GM21367 (cell line): ENCODE measurements around the gene AGR2.
A peak's percentile ranks its signal among the peaks of the same experiment; 100 is the strongest.
"Not testable (repeated sequence)": the region's sequence is repeated elsewhere in the genome, so short reads cannot be mapped to it uniquely, and the experiment has no call there.

Source experiments
- ATAC-seq: cut with Tn5 transposase; IDR thresholded peaks from one replicate; pipeline ENCODE4 v1.9.1; 2021; ENCODE audit not compliant: unreplicated experiment

The AGR2 gene

DNA sequence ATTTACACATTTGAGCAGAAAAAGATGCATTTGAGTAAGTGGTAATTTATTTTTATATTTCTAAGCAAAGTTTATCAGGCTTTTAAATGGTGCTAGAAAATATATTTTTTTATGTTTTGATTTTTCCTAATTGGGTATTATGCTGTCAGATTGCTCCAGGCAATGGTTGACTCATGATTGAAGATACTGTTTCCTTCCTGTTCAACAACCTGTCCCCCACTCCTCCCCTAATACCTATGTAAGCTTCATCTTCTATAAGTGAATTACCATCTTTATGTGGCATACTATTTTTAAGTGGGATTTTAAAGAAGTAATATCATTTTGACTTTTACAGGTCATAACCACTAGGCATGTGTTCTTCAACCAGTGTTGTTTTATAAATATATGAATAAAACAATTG, 29.8 kb downstream of the AGR2 start:
- ATAC-seq = no peak

DNA sequence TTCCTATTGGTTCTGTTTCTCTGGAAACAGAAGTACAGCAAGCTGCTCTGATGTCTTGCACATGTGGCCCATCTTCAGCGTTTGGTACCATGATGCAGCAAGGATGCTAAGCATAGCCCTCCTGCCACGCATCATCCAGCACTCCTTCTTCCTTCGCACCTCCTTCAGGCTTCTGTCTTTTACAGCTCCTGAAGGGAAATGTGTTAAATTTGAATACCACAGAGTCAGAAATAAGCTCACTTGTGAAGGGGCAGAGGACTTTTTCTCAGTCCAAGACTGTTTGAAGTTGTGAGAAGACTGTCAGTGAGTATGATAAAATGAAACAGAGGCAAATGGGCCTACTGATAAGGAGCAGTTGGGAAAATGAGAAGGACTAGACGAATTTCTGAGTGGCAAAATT, 30.5 kb downstream of the AGR2 start:
- ATAC-seq = no peak

DNA sequence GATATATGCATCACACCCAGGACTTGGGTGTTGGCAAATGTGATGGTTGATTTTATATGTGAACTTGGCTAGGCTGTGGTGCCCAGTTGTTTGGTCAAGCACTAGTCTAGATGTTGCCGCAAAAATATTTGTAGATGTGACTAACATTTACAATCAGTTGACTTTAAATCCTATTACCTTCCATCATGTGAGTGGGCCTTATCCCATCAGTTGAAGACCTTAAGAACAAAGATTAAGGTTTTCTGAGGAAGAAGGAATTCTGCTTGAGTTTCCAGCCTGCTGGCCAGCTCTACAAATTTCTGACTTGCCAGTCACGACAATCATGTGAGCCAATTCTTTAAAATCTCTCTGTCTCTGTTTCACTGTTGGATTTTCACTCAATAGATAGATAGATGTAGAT, 30.9 kb downstream of the AGR2 start:
- no peak for ATAC-seq

DNA sequence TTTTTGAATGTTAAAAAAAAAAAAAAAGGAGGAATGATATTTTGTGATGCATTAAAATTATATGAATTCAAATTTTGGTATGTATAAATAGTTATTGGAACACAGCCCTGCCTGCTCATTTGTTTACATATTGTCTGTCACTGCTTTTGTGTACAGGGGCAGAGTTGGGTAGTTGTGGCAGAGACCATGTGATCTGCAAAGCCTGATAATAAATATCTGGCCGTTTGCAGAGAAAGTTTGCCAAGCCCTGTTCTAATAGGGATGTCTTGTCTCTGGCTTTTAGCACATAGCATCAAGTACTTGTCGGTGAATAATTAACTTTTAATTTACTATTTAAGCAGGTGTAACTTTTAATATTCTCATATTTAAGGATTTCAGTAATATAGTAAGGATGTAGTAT, 31.5 kb downstream of the AGR2 start:
- no peak for ATAC-seq

DNA sequence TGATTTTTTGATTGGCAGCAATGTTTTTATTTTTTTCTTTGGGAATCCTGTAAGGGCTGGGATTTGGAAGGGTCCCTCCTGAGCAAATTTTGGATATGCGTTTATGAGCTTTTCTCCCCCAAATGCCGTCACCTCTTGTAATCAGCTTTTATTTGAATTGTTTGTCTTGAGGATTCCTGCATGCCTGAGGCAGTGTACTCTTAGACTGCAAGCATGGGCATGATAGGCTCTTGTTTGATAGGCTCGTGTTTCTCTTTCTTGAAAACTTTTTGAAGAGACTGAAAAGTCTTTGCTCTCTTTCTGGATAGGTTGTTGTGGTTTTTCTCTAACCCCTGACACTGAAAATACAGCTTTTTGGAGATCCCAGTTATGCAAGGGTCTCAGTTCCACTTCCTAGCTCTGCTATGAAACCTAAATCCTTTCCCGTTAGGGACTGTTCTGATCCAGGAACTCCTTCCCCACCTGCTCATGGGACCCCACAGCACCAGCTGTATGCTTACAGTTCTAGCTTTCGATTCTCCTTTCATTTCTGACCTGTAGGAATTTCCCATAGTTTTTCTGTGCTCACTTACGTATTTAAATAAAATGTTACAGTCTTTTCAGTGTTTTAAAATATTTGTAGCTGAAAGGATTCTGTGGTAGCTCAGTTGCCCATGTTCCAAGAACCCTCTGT, 34.0 kb downstream of the AGR2 start:
- no peak for ATAC-seq

DNA sequence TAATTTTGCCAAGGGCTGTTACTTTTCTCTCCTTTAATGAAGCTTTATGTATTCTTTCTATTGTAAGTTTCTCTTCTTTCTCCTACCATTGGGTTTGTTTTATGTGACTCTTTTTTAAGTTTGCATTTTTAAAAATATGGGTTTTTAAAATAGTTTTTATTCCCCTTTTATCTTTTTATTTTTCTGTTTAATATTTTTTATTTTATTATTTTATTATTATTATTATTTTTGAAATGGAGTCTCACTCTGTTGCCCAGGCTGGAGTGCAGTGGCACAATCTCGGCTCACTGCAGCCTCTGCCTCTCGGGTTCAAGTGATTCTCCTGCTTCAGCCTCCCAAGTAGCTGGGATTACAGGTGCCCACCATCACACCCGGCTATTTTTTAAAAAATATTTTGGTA, 34.8 kb downstream of the AGR2 start:
- ATAC-seq = not testable (repeated sequence)

DNA sequence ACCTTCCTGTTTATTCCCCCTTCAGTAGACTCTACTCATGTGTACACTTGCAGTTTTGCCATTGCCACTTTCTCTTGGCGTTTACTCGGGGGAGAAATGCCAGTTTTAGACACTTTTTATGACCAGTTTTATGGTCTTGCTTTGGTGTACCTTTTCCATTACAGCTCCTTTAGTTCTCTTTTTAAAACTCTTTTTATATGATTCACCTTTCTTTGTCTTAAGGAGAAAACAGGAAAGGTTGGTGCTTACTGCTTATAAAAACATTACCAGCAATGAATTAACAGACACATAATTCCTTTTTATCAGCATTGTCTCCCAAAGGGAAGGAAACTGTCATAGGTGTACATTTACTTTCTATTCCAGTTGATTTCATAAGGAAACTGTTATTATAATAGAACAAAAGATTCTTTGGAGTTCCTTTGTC, 39.4 kb downstream of the AGR2 start:
- no peak for ATAC-seq

DNA sequence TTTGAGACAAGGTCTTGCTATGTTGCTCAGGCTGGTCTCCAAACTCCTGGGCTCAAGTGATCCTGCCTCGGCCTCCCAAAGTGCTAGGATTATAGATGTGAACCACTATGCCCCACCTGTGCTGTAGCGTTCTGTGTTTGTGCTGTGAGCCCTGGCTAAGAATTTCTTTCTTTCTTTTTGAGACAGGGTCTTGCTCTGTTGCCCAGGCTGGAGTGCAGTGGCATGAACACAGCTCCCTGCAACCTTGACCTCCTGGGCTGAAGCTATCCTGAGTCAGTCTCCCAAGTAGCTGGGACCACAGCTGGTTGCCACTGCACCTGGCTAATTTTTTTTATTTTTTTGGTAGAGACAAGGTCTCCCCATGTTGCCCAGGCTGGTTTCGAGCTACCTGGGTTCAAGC, 39.9 kb downstream of the AGR2 start:
- no peak for ATAC-seq

DNA sequence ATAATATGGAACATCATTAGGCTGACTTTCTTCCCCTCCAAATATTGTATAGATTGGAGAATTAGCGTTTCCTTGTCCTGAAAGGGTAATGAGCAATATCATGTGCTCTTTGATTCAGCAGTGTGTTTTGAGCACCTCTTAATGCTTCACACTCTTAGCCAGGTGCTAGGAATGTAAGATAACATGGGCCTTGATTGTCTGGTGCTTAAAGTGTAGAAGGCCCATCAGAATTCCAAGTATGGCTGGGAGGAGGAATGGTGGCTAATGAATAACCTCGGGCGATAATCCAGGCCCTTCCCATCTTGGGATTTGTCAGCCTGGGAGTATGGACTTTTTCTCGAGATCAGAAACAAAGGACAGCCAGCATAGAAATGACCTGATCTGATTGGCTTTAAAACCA, 42.6 kb downstream of the AGR2 start:
- no peak for ATAC-seq

DNA sequence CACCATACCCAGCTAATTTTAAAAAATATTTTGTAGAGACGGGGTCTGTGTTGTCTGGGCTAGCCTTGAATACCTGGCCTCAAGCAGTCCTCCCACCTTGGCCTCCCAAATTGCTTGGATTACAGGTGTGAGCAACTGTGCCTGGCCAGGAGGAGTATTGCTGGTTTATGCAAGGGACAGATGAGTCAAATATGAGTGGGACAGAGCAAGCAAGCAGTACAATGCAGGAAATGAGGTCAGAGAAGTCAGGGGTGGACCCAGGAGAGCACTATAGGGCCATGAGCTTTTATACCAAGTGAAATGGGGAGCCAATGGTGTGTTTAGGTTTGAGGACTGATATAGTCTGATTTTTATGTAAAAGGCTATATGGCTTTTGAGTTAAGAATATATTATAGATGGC, 45.0 kb downstream of the AGR2 start:
- ATAC-seq = no peak

DNA sequence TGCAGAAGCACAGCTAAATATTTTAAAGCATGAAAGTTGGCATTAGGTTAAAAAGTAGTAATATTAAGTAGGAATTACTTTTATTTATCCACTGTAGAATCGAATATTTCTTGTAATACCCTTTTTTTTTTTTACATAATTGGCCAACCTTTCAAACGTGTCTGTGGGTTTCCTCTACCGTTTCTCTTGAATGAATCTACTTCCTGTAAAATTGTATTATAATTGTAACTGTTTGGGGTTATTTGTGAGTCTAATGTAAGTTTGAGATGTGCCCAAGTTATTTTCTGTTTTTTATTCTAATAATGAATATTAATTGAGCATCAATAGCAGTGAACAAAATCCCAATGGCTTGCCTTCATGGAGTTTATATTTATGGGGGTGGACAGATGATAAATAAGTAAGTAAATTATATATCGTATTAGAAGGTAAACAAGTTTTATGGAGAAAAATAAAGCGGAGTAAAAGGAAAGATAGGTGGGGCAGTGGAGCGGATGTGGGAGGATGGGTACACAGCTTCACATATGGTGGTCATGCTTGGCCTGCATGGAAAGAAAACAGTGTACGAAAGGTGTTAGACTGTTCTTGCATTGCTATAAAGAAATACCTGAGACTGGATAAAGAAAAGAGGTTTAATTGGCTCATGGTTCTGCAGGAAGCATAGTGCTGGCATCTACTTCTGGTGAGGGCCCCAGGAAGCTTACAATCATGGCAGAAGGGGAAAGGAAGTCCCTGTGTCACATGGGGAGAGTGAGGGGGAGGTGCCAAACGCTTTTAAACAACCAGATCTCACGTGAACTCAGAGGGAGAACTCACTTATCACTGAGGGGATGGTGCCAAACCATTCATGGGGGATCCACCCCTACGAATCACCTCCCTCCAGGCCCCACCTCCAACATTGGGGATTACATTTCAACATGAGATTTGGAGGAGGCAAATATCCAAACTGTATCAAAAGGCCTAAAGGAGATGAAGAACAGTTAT, 45.9 kb downstream of the AGR2 start:
- no peak for ATAC-seq

DNA sequence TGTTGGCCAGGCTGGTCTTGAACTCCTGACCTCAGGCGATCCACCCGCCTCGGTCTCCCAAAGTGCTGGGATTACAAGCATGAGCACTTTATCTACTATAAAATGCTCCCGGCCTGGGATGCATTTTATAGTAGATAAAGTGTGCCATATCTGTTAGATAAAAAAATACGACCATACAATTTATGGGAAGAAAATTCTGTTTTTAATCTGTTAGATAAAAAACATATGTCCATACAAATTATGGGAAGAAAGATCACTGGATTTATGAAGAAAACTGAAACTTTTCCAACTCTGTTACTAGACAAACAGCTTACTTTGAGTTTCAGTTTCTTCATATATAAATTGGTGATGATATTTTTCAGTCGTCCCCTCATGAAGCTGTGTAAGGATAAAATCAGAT, 46.8 kb downstream of the AGR2 start:
- no peak for ATAC-seq

DNA sequence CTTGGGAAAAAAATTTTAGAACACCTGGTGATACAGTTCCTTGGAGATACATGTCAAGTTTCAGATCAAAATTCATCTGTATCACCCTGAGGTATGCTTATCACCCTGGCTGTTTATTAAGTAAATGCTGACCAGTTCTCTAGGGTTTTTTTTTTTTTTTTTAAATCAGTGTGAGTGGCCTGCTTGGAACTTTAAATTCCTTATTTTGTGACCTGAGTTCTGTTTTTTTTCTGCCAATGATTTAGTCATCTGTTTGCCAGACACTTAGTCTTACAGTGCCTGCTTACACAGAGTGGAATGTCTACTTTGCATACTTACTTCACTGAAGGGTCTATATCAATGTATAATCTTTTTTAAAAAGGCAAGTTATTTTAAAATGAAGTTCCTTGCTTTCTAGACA, 49.4 kb downstream of the AGR2 start:
- no peak for ATAC-seq

DNA sequence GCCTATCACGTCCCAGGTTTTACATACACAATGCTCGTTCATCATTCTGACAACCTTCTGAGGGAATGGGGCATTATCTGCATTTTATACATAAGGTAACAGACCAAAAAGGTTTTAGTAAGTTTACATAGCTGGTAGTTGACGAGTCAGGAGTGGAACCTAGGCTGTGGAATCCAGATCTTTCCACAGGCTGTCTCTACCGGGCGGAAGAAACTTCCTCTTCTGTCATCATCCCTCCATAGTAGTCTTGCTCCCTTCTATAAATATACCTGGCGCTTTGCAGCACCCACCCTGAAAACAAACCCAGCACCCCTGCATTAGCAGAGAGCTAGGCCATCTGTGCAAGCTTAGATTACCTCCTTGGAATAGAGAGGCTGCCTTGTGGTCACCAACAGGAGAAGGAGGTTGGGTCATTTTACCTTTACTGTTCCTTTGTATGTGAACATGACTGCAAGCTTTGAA, 49.9 kb downstream of the AGR2 start:
- no peak for ATAC-seq

DNA sequence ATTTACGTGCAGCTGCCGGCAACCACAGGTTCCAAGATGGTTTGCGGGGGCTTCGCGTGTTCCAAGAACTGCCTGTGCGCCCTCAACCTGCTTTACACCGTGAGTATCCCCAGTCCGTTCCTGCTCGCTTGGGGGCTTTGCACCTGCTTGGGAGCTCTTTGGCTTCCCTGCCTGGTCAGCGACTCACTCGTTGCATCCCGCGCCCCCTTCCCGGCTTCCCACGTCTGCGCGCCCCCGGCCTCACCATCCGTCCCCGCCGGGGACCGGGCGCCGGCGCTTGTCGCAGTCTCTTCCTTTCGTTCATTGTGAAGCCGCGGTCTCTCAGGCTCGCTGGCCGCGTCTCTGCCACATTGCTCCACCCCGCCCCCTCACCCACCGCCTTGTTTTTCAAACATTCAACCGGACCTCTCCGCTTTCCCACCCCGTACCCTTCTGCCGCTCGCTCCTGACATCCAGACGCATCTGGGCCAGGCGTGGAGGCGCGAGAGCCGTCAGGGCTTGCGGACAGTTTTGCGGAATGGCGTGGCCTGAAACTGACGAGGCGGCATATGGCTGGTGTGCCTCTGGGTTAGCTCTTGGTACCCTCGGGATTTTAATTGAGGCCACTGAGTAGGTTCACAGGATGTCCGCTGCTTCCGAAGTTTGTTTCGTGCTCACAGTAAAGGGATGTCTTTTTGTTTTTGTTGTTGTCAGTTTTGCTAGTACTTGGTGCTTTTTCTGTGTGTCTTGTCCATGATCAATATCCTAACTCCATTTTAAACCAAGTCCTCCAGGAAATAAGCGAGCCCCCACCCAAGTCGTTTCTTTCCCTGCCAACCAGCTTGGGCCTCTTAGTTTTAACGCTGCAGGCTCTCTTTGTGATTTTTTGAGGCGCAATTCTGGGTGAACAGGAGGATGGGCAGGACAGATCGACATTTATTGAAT, 50.6 kb downstream of the AGR2 start:
- no peak for ATAC-seq

DNA sequence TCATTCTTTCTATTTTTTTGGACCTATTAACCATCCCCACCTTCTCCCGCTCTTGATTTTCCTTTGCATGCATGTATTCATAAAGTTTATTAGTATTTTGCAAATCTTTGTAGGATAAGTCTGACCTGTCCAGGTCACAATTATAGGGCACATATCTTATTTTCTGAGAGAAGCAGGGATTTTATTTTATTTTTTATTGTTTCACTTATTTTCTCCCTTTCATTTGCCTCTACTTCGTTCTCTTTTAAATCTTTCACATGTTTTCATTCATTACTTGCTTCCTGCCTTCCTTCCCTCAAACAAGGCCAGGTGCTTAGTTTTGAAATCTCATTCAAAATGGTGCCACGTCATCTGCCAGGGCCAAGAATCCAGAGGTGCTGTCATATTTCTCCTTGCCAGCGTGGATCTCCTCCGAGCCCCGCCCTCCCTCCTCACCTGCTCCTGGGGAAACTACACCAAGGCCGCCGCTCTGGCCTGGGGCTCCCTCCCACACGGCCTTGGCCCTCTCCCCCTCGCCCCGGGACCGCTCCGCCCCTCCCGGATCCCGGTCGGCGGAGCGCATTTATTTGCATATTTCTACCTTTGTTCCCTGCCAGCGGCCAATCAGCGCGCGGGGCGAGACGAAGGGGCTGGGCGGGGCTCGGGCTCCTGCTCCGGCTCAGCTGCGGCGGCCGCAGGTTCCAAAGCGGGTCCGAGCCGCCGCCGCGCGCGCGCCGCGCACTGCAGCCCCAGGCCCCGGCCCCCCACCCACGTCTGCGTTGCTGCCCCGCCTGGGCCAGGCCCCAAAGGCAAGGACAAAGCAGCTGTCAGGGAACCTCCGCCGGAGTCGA, 51.5 kb downstream of the AGR2 start, which contains the start of gene TSPAN13:
TSPAN13 (plus strand) TSS at position 654 of the 830 bp plus-strand sequence. CDS start 213 bp downstream, outside the sequence.
- peak; percentile 81 for ATAC-seq

DNA sequence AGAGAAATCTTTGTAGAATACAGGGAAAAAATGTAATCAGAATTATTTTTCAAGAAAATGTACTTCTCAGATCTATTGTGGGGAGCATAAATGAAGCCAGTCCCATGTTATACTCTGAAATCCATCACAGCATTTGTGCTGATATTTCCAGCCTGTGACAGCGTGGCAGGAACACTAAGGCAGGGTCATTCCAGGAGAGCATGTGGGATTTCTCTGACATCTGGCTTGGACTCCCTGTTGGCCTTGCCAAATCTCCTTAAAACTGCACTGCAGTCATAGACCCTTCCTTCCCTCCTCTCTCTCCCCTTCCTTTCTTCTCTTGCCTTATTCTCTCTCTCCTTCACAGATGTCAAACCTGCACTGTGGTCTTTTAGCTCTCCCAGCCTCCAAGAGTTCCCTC, 57.7 kb downstream of the AGR2 start:
- no peak for ATAC-seq

DNA sequence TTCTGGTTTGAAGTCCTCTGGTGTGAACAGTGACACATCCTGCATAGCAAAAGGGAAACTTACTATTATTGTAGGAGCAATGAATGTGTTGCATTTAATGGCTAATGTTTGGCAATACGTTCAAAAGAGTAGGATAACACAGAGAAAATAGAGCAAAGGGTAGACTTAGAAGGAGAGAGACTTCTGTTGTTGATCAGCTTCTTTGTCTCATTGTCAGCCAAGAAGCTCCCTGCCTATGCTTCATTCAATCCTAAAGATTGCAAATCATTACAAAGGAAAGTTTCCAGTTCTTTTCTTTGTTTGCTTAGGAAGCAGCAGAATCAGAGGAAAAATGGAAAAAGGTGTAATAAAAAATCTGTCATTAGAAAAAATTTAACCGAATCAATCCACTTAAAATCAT, 59.2 kb downstream of the AGR2 start:
- no peak for ATAC-seq

DNA sequence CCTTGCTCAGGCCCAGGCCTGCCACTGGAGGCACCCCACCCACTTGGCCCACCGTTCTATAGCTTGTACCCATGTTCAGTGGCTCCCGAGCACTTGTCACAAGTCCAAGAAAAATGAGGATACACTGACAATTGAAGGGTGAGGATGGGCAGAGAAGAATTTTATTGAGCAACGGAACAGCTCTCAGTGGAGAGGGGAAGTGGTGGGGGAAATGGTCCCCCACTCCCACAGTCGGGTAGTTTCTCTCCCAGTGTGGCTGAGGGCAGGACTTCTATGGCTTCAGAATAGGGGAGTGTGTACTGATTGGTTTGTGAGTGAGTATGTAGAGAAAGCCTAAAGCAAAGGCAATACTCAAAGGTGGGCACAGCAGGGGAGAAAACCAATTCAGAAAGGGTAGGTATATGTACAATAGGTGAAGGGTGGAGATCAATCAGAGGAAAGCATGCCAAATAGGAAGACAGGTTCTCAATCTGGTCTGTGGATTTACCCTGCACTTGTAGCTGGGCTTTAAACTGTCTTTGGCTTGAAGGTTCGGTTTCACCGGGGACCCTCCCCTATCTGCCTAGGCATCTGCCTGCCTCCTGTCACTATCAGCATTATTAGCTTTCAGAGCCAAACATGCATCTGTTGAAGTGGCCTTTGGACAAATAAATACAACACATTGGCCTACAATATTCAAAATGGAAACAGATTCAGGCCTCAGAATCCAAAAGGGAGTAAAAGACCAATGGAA, 60.1 kb downstream of the AGR2 start:
- no peak for ATAC-seq
